C4-2B (cell line): ENCODE measurements around the gene ELAVL1.

ENCODE experiments used
- CTCF ChIP-seq: fragments of 450-650 bp; conservative IDR thresholded peaks from 2 replicates; pipeline ENCODE4 v1.5.1; 2017; ENCODE audit warnings: mild to moderate bottlenecking
- ZFX ChIP-seq: fragments of 450-650 bp; IDR thresholded peaks from 2 replicates; pipeline ENCODE4 v1.6.1; 2017

GRCh38 chr19:7934766-7935165 lies 70.7 kb downstream of the ELAVL1 start:
- TF ChIP-seq CTCF (no peak), ZFX (no peak)
